GM12892 (cell line): ENCODE data around the gene MATN3.
A peak's percentile ranks its signal among the peaks of the same experiment; 100 is the strongest.

Experiments
- DNase-seq: peaks from one replicate; pipeline ENCODE4 v3.0.0; 2011; ENCODE audit not compliant: insufficient read length
- FAIRE-seq: peaks from 2 replicates; lab custom pipeline; 2011; peaks lifted over from hg19 to GRCh38; lab: Jason Lieb, UNC
- POLR2A ChIP-seq: IDR thresholded peaks from 2 replicates; pipeline ENCODE4 v1.6.1; 2011; ENCODE audit warnings: low read depth, low read length, control low read depth
- POLR2AphosphoS5 ChIP-seq: IDR thresholded peaks from 2 replicates; pipeline ENCODE4 v1.6.1; 2011; ENCODE audit warnings: low read depth, low read length, control low read depth
- TAF1 ChIP-seq: IDR thresholded peaks from 2 replicates; pipeline ENCODE4 v1.6.1; 2011; ENCODE audit warnings: low read depth, mild to moderate bottlenecking, control low read depth, low read length, borderline replicate concordance

The MATN3 gene

DNA sequence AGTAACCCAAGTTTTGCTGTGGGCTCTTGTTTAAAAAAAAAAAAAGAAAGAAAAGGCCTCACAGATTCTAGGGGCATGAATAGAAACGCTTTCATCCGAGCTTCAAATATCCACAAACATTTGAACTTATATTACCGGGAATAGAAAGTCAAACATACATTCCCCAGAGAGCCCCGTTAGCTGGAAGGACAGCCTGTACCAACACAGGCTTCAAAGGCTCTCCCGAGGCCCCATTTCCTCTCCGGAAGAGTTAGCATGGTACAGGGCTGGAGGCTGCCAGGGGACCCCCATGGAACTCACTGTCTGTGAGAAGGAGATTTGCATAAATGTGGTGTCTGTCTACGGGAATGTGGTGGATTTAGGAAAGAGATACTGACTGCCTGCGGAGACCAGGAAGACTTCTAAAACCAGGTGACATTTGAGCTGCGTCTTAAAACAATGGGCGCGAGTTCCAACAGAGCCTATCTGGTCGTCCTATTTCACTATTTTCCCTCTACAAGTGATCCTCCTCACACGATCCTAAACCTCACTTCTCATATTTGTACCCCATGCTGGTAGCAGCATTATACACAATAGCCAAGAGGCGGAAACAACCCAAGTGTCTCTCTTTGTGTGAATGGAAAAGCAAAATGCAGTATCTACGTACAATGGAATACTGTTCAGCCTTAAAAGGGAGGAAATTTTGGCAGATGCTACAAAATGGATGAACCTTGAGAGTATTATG is 820 bp upstream of the MATN3 start:
- TF ChIP-seq POLR2A (no peak), POLR2AphosphoS5 (no peak), TAF1 (no peak)
- no peak for FAIRE-seq
- no peak for DNase-seq

DNA sequence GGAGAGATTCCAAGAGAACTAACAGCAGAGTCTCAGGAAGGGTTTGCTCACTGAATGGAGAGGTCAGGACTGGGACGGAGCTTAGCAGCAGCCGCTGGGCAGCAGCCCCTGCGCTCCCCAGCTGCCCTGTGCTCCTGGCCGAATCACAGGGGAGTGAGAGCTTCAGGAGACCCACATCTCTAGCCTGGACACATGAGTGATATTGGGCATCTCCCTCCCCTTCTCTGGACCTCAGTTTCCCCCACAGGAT is 511 bp downstream of the MATN3 start:
- TF ChIP-seq POLR2A (no peak), POLR2AphosphoS5 (no peak)
- DNase-seq (no peak), FAIRE-seq (no peak)

DNA sequence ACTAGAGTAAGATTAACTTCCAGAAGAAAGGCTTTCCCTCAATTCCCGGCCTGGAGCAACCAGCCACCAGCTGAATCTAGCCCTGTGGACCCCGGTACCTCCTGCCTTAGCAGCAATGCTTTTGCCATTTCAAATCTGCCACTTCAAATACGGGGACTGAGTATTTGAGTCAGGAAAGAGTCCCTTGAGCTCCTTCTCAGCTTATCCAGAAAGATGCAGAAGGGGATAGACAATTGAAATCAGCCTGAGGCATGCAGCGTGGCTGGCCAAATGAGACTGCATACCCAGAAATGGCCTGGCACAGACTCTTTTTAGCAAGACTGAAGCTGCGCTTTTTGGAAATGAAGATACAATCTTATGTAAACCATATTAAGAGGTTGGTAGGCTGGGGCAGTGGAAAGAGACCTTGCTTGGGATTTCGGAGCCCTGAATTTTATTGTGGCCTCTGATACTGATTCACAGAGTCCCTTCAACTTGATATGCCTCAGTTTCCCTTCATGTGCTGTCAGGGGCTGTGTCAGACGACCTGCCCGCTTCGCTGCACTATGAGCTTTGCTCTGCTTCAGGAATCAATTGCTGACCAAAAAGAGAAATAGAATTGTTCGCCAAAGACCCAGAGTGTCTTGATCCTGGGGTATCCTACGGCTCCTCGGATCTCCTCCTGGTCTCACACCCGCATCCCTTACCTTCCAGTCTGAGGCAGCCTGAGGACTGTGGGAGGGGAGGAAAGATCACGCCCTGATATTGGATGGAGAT is 1.0 kb downstream of the MATN3 start:
- FAIRE-seq (no peak), DNase-seq (no peak)
- no peak for TF ChIP-seq TAF1
- no peak for TF ChIP-seq POLR2AphosphoS5
- no peak for TF ChIP-seq POLR2A

DNA sequence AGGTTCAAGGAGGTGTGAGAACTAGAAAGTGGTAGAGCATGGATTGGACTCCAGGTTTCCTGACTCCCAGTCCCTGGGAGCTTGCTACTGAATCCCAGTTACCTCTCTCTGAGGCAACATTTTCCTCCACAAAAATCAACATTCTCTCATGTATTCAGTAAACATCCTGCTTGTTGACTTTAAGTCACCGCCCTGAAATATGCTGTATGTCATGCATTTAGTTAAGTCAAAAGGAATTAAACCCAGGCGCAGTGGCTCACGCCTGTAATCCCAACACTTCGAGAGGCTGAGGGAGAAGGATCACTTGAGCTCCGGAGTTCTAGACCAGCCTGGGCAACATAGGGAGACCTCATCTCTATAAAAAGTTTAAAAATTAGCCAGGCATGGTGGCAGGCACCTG is 3.8 kb downstream of the MATN3 start:
- FAIRE-seq (no peak), DNase-seq (no peak)
- TF ChIP-seq TAF1 = no peak
- no peak for TF ChIP-seq POLR2AphosphoS5
- no peak for TF ChIP-seq POLR2A

DNA sequence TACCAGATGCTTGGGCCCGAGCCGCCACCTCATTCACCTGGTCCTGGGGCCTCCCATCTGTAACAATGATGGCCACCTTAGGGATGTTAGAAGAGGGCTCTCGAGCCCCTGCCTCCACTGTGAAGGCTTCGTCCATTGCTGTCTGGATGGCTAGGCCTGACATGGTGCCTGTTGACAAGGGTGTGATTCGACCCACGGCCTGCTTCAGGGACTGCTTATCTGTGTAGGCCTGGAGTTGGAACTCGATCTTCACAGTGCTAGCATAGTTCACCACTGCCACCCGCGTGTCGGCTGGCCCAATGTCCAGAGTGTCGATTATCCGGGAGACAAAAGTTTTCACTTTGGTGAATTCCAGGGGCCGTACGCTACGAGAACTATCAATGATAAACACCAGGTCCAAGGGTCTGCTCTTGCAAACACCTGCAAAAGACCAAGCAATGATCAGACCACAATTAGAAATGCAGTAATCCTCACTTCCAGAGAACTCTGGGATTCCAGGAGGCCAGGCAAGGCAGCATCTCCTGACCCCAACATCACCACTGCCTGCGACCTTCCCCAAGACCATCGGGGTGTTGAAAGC is 6.5 kb downstream of the MATN3 start:
- FAIRE-seq = no peak
- no peak for DNase-seq
- TF ChIP-seq TAF1 (no peak), POLR2AphosphoS5 (no peak), POLR2A (no peak)

DNA sequence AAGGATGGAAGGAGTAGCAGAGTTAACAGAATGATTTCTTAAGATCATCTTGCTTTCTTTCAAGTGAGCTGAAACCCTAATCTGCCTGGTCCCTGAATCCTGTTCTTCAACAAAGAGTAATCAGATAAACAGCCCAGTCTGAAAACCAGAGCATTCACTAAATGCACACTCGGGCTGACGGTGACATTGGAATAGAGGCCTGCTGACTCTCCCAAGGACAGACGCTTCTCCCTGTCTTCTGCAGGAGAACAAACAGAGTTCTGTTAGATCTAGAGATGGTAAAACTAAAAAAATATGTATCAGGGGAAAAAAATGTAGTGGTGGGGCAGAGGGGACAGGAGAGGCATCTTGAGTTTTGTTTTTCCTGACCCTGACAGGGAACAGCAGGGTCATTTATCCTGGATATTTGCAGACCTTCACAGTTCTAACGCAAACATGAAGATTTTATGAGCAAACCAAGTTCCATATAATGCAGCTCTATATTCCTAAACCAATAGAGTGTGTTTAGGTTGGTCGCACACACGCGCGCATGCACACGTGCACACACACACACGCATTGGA is 7.3 kb downstream of the MATN3 start:
- DNase-seq (no peak), FAIRE-seq (no peak)
- TF ChIP-seq POLR2A (no peak), POLR2AphosphoS5 (no peak), TAF1 (no peak)

DNA sequence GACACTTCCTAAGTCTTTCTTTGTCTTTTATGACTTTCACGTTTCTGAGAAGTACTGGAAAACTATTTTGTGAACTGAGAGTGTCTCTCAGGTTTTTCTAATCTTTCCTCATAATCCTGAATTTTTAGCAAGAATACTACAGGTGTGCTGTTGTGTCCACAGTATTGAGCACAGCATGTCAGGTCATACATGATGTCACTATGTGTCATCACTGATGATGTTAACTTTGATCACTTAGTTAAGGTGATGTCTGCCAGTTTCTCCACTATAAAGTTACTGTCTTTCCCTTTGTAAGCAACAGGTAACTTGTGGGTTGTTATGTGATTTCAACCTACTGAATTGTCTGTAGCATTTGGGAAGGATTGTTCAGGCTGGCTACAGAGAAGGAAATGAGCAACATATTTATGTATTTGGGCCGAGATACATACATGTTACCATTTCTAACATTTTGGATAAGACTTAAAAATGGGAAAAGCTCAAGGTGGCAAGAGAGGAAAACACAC is 11.1 kb downstream of the MATN3 start:
- TF ChIP-seq POLR2A = no peak
- no peak for TF ChIP-seq TAF1
- TF ChIP-seq POLR2AphosphoS5 = no peak
- no peak for FAIRE-seq
- DNase-seq = no peak

DNA sequence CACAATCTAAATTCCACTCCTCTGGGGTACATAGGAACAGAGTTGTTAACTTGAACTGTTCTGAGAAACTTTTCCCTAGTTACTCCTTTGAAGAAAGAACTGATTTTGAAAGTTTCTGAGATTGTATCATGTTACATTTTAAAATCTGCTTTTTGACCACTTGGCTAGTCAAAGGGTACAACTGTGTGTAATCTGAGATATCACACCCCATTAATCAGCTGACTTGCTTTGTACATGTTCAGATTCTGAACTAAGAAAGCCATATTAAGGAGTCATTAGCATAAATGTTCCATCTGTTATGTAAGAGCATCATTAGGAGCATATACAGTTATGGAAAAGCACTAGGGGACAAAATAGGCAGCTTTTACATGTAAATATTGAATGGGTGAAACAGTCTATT is 18.7 kb downstream of the MATN3 start:
- no peak for DNase-seq
- no peak for FAIRE-seq
- TF ChIP-seq POLR2AphosphoS5 (no peak), TAF1 (no peak), POLR2A (no peak)

DNA sequence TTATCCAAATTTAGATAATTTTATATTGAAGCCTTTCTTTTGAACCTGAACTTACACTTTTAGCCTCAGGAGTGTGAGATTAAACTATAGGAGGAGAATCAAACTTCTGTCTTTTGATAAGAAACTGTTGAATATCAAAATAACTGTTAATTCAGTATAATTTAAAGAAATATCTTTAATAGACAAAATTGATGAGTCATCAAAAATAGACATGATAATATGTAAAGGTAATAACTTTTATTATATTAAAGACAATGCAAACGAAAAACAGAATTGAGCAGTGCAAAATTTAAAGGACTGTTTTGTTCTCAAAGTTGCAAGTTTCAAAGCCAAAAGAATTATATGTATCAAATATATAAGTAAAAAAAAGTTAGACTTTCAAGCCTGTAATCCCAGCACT is 20.6 kb downstream of the MATN3 start:
- FAIRE-seq (no peak), DNase-seq (no peak)
- no peak for TF ChIP-seq TAF1
- TF ChIP-seq POLR2A = no peak
- TF ChIP-seq POLR2AphosphoS5 = no peak

DNA sequence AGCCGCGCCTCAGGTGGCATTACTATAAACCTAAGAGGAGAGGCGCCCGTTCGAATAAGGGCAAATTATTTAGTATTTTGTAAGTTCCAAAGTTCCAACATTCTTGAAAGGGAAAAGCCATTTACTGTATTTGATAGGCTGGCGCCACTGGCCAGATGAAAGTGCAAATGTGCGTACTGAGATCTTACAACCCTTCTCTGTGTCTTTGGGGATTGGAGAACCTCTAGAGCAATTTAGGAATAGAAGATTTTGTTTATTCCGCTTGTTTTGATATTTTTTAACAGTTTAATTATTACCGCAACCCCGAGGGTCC is 22.1 kb downstream of the MATN3 start:
- DNase-seq (no peak), FAIRE-seq (no peak)
- TF ChIP-seq POLR2A (no peak), TAF1 (no peak), POLR2AphosphoS5 (no peak)

DNA sequence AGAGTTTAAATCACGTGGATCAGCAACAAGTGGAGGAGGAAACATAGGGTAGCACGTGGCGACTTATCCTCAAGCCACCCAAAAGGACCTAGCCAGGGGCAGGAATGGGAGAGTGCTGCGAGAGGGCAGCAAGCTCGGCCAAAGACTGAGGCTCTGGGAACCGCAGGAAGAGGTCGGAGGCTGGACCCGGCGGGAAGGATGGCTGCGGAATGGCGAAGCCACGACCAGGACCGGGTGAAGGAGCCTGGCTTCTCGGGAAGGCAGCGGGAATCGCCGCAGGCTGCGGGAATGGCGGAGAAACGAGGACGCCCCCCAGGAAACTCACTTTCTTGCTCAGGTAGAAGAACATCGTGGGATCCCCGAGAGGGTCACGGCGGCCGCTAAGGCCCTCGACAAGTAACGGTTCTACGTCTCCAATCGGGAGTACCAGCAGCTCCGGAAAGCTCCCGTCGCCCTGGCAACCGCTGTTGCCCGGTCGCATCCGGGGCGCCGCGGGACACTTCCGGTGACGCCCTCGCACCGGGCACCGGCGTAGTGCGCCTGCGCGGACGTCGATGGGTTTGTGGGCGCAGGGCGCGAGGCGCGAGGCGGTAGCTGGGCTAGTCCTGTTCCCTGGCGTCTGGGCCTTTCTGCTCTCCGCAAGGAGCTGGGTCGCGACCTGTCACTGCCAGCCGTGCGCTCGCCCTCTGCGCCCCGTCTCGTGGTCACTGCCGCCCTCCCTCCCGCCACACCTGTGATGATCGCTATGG is 22.6 kb downstream of the MATN3 start, which contains the start of gene WDR35:
Gene WDR35, minus strand, starts transcription at position 439 of the 749 bp plus-strand sequence. Its CDS starts 90 bp downstream, at position 349.
- FAIRE-seq (peak; percentile 99), DNase-seq (peak; percentile 93)
- TF ChIP-seq POLR2AphosphoS5 (peak; percentile 55; the same call in 1 of the 2 replicates), POLR2A (peak; percentile 73; the same call in 1 of the 2 replicates), TAF1 (no peak)
